Neuronal stem cell (in vitro differentiated cells): Measurements from ENCODE around the gene ANKRD40CL.

Source experiments
- DNase-seq: peaks from one replicate; pipeline ENCODE4 v3.0.0-alpha.2; 2013; ENCODE audit warnings: low spot score
- H2AFZ ChIP-seq: one replicate; pipeline ENCODE4 v1.6.1; 2013; ENCODE audit warnings: mild to moderate bottlenecking, low read length, inconsistent platforms
- H2AK5ac ChIP-seq: 2 replicates; pipeline ENCODE4 v1.6.1; 2013; ENCODE audit warnings: low read depth, mild to moderate bottlenecking, inconsistent platforms, low read length, moderate library complexity, mixed read lengths
- H2BK120ac ChIP-seq: 2 replicates; pipeline ENCODE4 v1.6.1; 2013; ENCODE audit warnings: low read depth, mild to moderate bottlenecking, inconsistent platforms, low read length, moderate library complexity, mixed read lengths
- H2BK12ac ChIP-seq: one replicate; pipeline ENCODE4 v1.6.1; 2013; ENCODE audit warnings: low read length, inconsistent platforms
- H2BK15ac ChIP-seq: 2 replicates; pipeline ENCODE4 v1.6.1; 2013; ENCODE audit warnings: mild to moderate bottlenecking, low read length, inconsistent platforms, mixed read lengths
- H2BK5ac ChIP-seq: one replicate; pipeline ENCODE4 v1.6.1; 2013; ENCODE audit warnings: inconsistent platforms, mild to moderate bottlenecking, low read length, moderate library complexity
- H3K14ac ChIP-seq: one replicate; pipeline ENCODE4 v1.6.1; 2013; ENCODE audit warnings: low read length, inconsistent platforms
- H3K18ac ChIP-seq: 2 replicates; pipeline ENCODE4 v1.6.1; 2013; ENCODE audit warnings: low read length, inconsistent platforms
- H3K23ac ChIP-seq: 2 replicates; pipeline ENCODE4 v1.6.1; 2013; ENCODE audit warnings: low read depth, mild to moderate bottlenecking, mixed read lengths, low read length, inconsistent platforms; ENCODE audit not compliant: poor library complexity
- H3K27ac ChIP-seq: replicated peaks from 3 replicates; pipeline ENCODE4 v1.5.1; 2013; ENCODE audit warnings: low read length, inconsistent platforms
- H3K27me3 ChIP-seq, 3 experiments: 2 replicates each; pipeline ENCODE4 v1.6.1; 2013; ENCODE audit warnings: low read length in 3 of 3, mild to moderate bottlenecking in 2 of 3, inconsistent platforms in 1 of 3, low read depth in 1 of 3, mixed read lengths in 1 of 3, moderate library complexity in 1 of 3; ENCODE audit not compliant: control insufficient read depth in 3 of 3, insufficient read depth in 3 of 3
- H3K36me3 ChIP-seq, 2 donors: replicated peaks in 1 of 2; 2 replicates each; pipeline ENCODE4 v1.6.1; 2013; ENCODE audit warnings: low read length in 2 of 2; ENCODE audit not compliant: control insufficient read depth in 2 of 2, insufficient read depth in 2 of 2
- H3K4ac ChIP-seq: 2 replicates; pipeline ENCODE4 v1.6.1; 2013; ENCODE audit warnings: inconsistent platforms, mild to moderate bottlenecking, low read length, moderate library complexity
- H3K4me1 ChIP-seq, 2 donors: 1 replicate in 1 of 2; 2 replicates in 1 of 2; pipeline ENCODE4 v1.6.1; 2013; ENCODE audit warnings: low read length in 2 of 2, low read depth in 1 of 2; ENCODE audit not compliant: control insufficient read depth in 2 of 2, insufficient read depth in 1 of 2
- H3K4me2 ChIP-seq: one replicate; pipeline ENCODE4 v1.6.1; 2013; ENCODE audit warnings: mild to moderate bottlenecking, low read length, inconsistent platforms; ENCODE audit not compliant: insufficient read depth, poor library complexity, severe bottlenecking
- H3K4me3 ChIP-seq, 2 donors: 2 replicates each; pipeline ENCODE4 v1.5.1; 2013; ENCODE audit warnings: low read length in 2 of 2, mild to moderate bottlenecking in 2 of 2, inconsistent platforms in 1 of 2, moderate library complexity in 1 of 2
- H3K79me1 ChIP-seq: one replicate; pipeline ENCODE4 v1.6.1; 2013; ENCODE audit warnings: low read depth, mild to moderate bottlenecking, inconsistent platforms, low read length, moderate library complexity
- H3K9ac ChIP-seq: one replicate; pipeline ENCODE4 v1.6.1; 2013; ENCODE audit warnings: mild to moderate bottlenecking, low read depth, low read length, inconsistent platforms; ENCODE audit not compliant: poor library complexity
- H3K9me3 ChIP-seq, 2 donors: replicated peaks in 1 of 2; 2 replicates each; pipeline versions ENCODE3 to v1.6.1; 2013; ENCODE audit warnings: low read length in 2 of 2, mild to moderate bottlenecking in 2 of 2, inconsistent platforms in 1 of 2, low read depth in 1 of 2, mixed read lengths in 1 of 2, moderate library complexity in 1 of 2; ENCODE audit not compliant: control insufficient read depth in 2 of 2, insufficient read depth in 1 of 2
- H4K8ac ChIP-seq: one replicate; pipeline ENCODE4 v1.6.1; 2013; ENCODE audit warnings: low read depth, mild to moderate bottlenecking, inconsistent platforms, low read length, moderate library complexity
- H4K91ac ChIP-seq: one replicate; pipeline ENCODE4 v1.6.1; 2013; ENCODE audit warnings: low read length, low read depth, mild to moderate bottlenecking, inconsistent platforms; ENCODE audit not compliant: poor library complexity
- WGBS, 2 donors: extraction: QIAGEN DNeasy Blood & Tissue Kit; methylation state at CpG; one replicate each; pipeline ENCODE4 v1.1.7; 2013; ENCODE audit warnings: missing lambda C conversion rate in 2 of 2, mixed read lengths in 1 of 2; ENCODE audit not compliant: insufficient read length in 2 of 2, insufficient replicate concordance in 1 of 2; ENCODE audit errors: extremely low coverage in 2 of 2; 5-methylcytosine and 5-hydroxymethylcytosine counted together

ANKRD40CL gene

GRCh38 chr17:50764734-50765149, 2.6 kb downstream of the ANKRD40CL start:
- Histone ChIP-seq H3K27ac (no peak overlapping the region), H3K4me2 (no peak overlapping the region), H3K4me1 (peaks cover 3 to 30% of the 10 kb centered on the region in 2 donors), H4K91ac (no peak overlapping the region), H3K79me1 (no peaks in the 10 kb centered on the region), H2BK5ac (no peak overlapping the region), H3K18ac (no peak overlapping the region), H2BK120ac (no peak overlapping the region), H3K9me3 (no peaks in the 10 kb centered on the region), H2BK12ac (no peak overlapping the region), H3K23ac (no peak overlapping the region), H3K4ac (no peak overlapping the region), H3K36me3 (no peaks in the 10 kb centered on the region), H2AFZ (no peak overlapping the region), H2BK15ac (no peak overlapping the region), H3K27me3 (peaks cover 0 to 6% (median 0%) of the 10 kb centered on the region in 3 experiments), H2AK5ac (no peak overlapping the region), H4K8ac (no peak overlapping the region), H3K4me3 (no peak overlapping the region), H3K14ac (no peak overlapping the region), H3K9ac (peak overlapping the region; percentile 30)
- DNase-seq = no peak
- no CpG with 5 or more reads among the region's 2 CpGs for WGBS, 2 donors

DNA sequence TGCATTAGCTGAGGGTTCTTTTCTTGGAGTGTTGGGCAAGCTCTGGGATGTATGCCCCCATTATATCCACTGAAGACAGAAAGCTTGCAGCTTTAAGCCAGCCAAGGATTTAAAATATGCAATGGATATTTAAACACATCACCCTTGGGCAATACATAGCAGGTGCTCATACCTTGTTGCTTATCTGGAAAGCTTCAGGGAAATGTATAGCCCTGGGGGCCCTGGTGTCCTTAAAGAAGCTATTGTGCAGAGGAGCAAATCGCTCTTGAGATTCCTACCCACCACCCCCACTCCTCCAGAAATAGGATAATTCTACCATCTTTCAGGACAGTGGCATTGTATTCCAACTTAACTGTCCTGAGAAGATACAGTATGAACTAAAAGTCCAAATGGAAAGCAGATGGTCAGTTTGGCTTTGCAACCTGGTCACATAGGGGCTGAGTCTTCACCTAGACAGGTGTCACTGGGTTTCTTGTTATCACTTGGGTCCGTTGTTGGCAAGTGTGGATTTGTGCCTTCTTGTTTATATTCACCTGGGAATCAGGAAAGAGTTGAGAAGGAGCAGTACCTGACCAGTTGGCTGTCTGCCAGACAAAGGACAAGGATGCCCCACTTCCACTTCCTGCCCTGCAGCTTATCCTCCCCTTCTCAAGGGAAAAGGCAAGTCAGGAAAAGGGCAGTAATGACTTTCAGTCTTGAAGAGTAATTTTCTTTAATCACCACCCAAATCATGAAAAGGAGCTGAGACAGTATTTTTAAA, 3.4 kb downstream of the ANKRD40CL start:
- Histone ChIP-seq H3K27ac (no peak overlapping the region), H3K14ac (no peak overlapping the region), H3K4me1 (peaks cover 3 to 30% of the 10 kb centered on the region in 2 donors), H3K9ac (no peak overlapping the region), H2BK12ac (no peak overlapping the region), H2BK5ac (no peak overlapping the region), H3K79me1 (no peaks in the 10 kb centered on the region), H3K4me3 (no peak overlapping the region), H3K4ac (no peak overlapping the region), H3K4me2 (no peak overlapping the region), H4K91ac (no peak overlapping the region), H2BK15ac (no peak overlapping the region), H2BK120ac (no peak overlapping the region), H3K18ac (no peak overlapping the region), H3K27me3 (peaks cover 0 to 6% (median 0%) of the 10 kb centered on the region in 3 experiments), H3K36me3 (no peaks in the 10 kb centered on the region), H4K8ac (no peak overlapping the region), H3K23ac (no peak overlapping the region), H3K9me3 (no peaks in the 10 kb centered on the region), H2AFZ (no peak overlapping the region), H2AK5ac (no peak overlapping the region)
- no peak for DNase-seq
- no CpG with 5 or more reads among the region's 2 CpGs for whole genome bisulfite sequencing, 2 donors

DNA sequence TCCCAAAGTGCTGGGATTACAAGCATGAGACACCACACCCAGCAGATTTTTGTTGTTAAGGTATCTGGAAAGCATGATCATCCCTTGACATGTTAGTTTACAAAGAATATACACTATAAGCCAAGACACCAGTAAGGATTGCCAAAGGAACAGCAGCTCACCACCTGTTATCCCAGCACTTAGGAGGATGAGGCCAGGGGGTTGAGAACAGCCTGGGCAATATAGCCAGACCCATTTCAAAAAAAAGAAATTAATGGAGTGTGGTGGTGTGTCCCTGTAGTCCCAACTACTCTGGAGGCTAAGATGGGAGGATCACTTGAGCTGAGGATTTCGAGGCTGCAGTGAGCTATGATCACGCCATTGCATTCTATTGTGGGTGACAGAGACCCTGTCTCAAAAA, 5.1 kb downstream of the ANKRD40CL start:
- H4K91ac ChIP-seq = no peak overlapping the region
- H2AK5ac ChIP-seq = no peak overlapping the region
- peaks cover 0 to 2% (median 0%) of the 10 kb centered on the region in 3 experiments for H3K27me3 ChIP-seq
- no peak overlapping the region for H2AFZ ChIP-seq
- H3K9me3 ChIP-seq = no peaks in the 10 kb centered on the region
- no peak overlapping the region for H3K23ac ChIP-seq
- H2BK5ac ChIP-seq = no peak overlapping the region
- H3K27ac ChIP-seq = no peak overlapping the region
- no peak overlapping the region for H3K4me3 ChIP-seq
- no peak overlapping the region for H3K4me2 ChIP-seq
- WGBS, 2 donors = no CpG with 5 or more reads among the region's 2 CpGs
- no peak overlapping the region for H3K18ac ChIP-seq
- H3K9ac ChIP-seq = no peak overlapping the region
- no peak overlapping the region for H2BK12ac ChIP-seq
- H2BK15ac ChIP-seq = no peak overlapping the region
- H3K36me3 ChIP-seq = no peaks in the 10 kb centered on the region
- no peak overlapping the region for H3K14ac ChIP-seq
- no peaks in the 10 kb centered on the region for H3K79me1 ChIP-seq
- no peak overlapping the region for H2BK120ac ChIP-seq
- H3K4me1 ChIP-seq = peaks cover 3 to 30% of the 10 kb centered on the region in 2 donors
- no peak overlapping the region for H4K8ac ChIP-seq
- H3K4ac ChIP-seq = no peak overlapping the region
- DNase-seq = no peak

GRCh38 chr17:50758989-50759544, 8.3 kb downstream of the ANKRD40CL start:
- H3K4me2 ChIP-seq = no peak overlapping the region
- no peak overlapping the region for H3K9ac ChIP-seq
- H3K4ac ChIP-seq = no peak overlapping the region
- no peak overlapping the region for H3K27ac ChIP-seq
- DNase-seq = no peak
- H3K27me3 ChIP-seq = no peaks in the 10 kb centered on the region
- H4K91ac ChIP-seq = no peak overlapping the region
- peaks cover 0 to 5% of the 10 kb centered on the region in 2 donors for H3K4me1 ChIP-seq
- H3K36me3 ChIP-seq = peaks cover 0 to 23% of the 10 kb centered on the region in 2 donors
- H2AK5ac ChIP-seq = no peak overlapping the region
- no peak overlapping the region for H2BK5ac ChIP-seq
- H2BK120ac ChIP-seq = no peak overlapping the region
- no peak overlapping the region for H2BK15ac ChIP-seq
- H4K8ac ChIP-seq = no peak overlapping the region
- H3K79me1 ChIP-seq = no peaks in the 10 kb centered on the region
- no CpG with 5 or more reads among the region's 9 CpGs for WGBS, 2 donors
- no peak overlapping the region for H3K23ac ChIP-seq
- H2BK12ac ChIP-seq = no peak overlapping the region
- H3K4me3 ChIP-seq = no peak overlapping the region
- H3K9me3 ChIP-seq = no peaks in the 10 kb centered on the region
- no peak overlapping the region for H2AFZ ChIP-seq
- no peak overlapping the region for H3K18ac ChIP-seq
- H3K14ac ChIP-seq = no peak overlapping the region
